GM13976 (cell line): ENCODE data around the gene TBX2.

Experiments
- DNase-seq: peaks from one replicate; pipeline ENCODE4 v3.0.0; 2012; ENCODE audit warnings: low spot score
- CTCF ChIP-seq: IDR thresholded peaks from 2 replicates; pipeline ENCODE4 v1.5.1; 2012; ENCODE audit warnings: borderline replicate concordance, mild to moderate bottlenecking; ENCODE audit not compliant: insufficient read depth; ENCODE audit errors: extremely low read depth, missing control alignments, control extremely low read depth
- in situ Hi-C: fragments of 300-500 bp; cut with MboI; formaldehyde crosslinking; loops from one replicate; pipeline ENCODE4 v1.12.0; 2022; ENCODE audit warnings: low sequenced_read_pairs, mixed read lengths, inconsistent platforms; ENCODE audit not compliant: unreplicated experiment

TBX2 gene

GRCh38 chr17:61402978-61403800, 3.5 kb downstream of the TBX2 start:
- TF ChIP-seq CTCF, result no peak
- in situ Hi-C loops, result loop anchor here (25.0 kb wide), 1 partner anchor 434 kb away; no protein-coding TSS in a partner anchor
- no peak for DNase-seq

DNA sequence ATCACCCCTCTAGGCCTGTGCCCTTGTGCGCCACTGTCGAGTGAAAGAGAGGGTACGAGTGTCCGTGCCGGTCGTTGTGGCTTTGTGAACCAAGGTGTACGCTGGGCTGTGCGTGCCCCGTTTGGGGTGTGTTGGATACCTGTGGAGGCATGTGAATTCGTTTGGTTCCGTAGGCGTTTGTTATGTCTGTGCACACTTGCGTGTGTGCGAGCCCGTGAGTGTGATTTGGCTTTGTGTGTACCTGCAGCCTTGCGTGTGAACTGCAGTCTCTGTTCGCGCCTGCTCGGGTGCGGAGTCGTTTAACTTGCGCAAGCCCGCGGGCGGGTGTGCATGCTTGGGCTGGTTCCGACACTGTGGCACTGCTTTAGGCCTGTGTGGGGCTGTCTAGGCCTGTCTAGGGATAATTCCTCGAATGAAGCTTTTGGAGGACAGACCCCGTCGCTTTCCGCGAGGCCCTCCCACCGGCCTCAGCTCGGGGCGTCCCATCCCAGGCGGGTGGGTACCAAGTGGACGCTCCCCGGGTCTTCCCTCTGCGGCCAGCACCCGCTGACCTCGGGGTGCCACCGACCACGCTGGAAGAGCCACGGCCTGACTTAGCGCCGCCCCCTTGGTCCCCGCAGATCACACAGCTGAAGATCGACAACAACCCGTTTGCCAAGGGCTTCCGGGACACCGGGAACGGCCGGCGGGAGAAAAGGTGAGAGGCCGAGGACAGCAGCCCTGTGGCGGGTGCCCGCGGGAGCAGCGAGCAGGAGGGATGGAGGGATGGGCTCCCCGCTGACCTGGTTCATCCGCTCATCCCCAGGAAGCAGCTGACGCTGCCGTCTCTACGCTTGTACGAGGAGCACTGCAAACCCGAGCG, 4.4 kb downstream of the TBX2 start:
- in situ Hi-C loops, result loop anchor here (25.0 kb wide), 1 partner anchor 433 kb away; no protein-coding TSS in a partner anchor
- no peak for TF ChIP-seq CTCF
- DNase-seq, result no peak

- in situ Hi-C loops, result loop anchor here (25.0 kb wide), 1 partner anchor 433 kb away; no protein-coding TSS in a partner anchor
- no peak for DNase-seq
- no peak for TF ChIP-seq CTCF
Measured at GRCh38 chr17:61404663-61404912, 4.9 kb downstream of the TBX2 start.

DNA sequence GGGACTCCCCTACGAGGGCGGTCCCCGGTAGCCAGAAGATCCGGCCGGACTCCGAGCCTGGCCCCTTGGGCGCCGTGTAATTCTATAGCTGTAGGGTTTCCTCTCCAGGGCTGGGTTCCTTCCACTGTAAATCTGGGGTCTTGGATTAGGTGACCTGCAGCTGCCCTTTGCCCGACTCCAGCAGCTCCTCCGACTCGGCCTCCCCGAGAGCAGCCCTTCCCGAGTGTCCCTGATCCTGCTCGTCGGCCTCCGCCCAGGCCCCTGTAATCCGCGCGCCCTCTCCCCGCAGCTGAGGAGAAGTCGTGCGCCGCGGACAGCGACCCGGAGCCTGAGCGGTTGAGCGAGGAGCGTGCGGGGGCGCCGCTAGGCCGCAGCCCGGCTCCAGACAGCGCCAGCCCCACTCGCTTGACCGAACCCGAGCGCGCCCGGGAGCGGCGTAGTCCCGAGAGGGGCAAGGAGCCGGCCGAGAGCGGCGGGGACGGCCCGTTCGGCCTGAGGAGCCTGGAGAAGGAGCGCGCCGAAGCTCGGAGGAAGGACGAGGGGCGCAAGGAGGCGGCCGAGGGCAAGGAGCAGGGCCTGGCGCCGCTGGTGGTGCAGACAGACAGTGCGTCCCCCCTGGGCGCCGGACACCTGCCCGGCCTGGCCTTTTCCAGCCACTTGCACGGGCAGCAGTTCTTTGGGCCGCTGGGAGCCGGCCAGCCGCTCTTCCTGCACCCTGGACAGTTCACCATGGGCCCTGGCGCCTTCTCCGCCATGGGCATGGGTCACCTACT, 5.5 kb downstream of the TBX2 start:
- in situ Hi-C loops, result loop anchor here (25.0 kb wide), 1 partner anchor 432 kb away; no protein-coding TSS in a partner anchor
- no peak for TF ChIP-seq CTCF
- no peak for DNase-seq

GRCh38 chr17:61405686-61406536, 6.3 kb downstream of the TBX2 start:
- no peak for DNase-seq
- in situ Hi-C loops, result loop anchor here (25.0 kb wide), 1 partner anchor 431 kb away; no protein-coding TSS in a partner anchor
- no peak for TF ChIP-seq CTCF
